ENCODE results near the gene CCDC169.

DNA sequence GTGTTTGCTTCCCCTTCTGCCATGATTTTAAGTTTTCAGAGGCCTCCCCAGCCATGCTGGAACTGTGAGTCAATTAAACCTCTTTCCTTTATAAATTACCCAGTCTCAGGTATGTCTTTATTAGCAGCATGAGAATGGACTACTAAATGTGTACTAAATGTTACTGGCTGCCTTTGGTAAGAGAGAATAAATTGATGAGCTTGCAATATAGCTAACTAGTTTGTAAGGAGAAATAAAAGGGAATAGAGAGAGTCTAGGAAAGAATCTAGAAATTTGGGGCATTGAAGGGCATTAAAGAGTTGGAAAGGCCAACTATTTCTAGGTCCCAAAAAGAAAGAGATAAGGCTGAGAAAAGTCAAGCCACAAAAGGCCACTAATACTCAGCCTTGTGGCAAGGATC lies 77.7 kb downstream of the CCDC169 start:
- TF ChIP-seq, protein P1, sequence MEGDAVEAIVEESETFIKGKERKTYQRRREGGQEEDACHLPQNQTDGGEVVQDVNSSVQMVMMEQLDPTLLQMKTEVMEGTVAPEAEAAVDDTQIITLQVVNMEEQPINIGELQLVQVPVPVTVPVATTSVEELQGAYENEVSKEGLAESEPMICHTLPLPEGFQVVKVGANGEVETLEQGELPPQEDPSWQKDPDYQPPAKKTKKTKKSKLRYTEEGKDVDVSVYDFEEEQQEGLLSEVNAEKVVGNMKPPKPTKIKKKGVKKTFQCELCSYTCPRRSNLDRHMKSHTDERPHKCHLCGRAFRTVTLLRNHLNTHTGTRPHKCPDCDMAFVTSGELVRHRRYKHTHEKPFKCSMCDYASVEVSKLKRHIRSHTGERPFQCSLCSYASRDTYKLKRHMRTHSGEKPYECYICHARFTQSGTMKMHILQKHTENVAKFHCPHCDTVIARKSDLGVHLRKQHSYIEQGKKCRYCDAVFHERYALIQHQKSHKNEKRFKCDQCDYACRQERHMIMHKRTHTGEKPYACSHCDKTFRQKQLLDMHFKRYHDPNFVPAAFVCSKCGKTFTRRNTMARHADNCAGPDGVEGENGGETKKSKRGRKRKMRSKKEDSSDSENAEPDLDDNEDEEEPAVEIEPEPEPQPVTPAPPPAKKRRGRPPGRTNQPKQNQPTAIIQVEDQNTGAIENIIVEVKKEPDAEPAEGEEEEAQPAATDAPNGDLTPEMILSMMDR (IDR thresholded peaks at IDR 0.05; ENCODE audit: low read depth, low read length) = no peak
- TF ChIP-seq EZH2phosphoT487 (IDR thresholded peaks at IDR 0.05; ENCODE audit: low read depth) = no peak

Data from OCI-LY3 (cell line).